B cell (primary cell): ENCODE measurements around the gene VEGFA. TPM values are rescaled to one million over a fixed set of nuclear protein-coding genes. Genes with fewer than 3 reads are reported as not detected.

Source experiments
- ATAC-seq: fragments of 200-7000 bp; cut with Tn5 transposase; one replicate; pipeline ENCODE4 v1.10.0; 2021; ENCODE audit warnings: low read depth, mild to moderate bottlenecking, moderate number of reproducible peaks, moderate library complexity
- CTCF ChIA-PET: fragments of 350-600 bp; sonication (Branson Sonifier 250); formaldehyde crosslinking; loops from one replicate; lab custom pipeline; 2021; ENCODE audit warnings: antibody characterized with exemption, inconsistent platforms; lab: Charles Lee
- POLR2A ChIA-PET: fragments of 350-600 bp; sonication (Branson Sonifier 250); formaldehyde crosslinking; loops from one replicate; lab custom pipeline; 2021; ENCODE audit warnings: antibody characterized with exemption; lab: Charles Lee
- DNase-seq: peaks from one replicate; pipeline ENCODE4 v3.0.0; 2013
- H2AFZ ChIP-seq: 2 replicates; pipeline ENCODE4 v1.6.1; 2012; ENCODE audit warnings: mild to moderate bottlenecking, low read depth, low read length; ENCODE audit not compliant: insufficient read depth, poor library complexity, severe bottlenecking
- H3K27ac ChIP-seq, 2 donors: 1 replicate in 1 of 2; 2 replicates in 1 of 2; pipeline ENCODE4 v1.5.1; 2012 to 2013; ENCODE audit warnings: low read length in 2 of 2, mild to moderate bottlenecking in 2 of 2, moderate library complexity in 1 of 2
- H3K27me3 ChIP-seq, 4 experiments: fragments of 200-600 bp in 1 of 4; sonication (generic) in 1 of 4; replicated peaks in 1 of 4; 1 replicate in 2 of 4; 2 replicates in 2 of 4; pipeline versions ENCODE4 v1.6.1 to v1.7.0; 2013 to 2016; ENCODE audit warnings: low read length in 3 of 4, mild to moderate bottlenecking in 2 of 4, mixed read lengths in 1 of 4, moderate library complexity in 1 of 4; ENCODE audit not compliant: insufficient read depth in 4 of 4, control insufficient read depth in 3 of 4; ENCODE audit errors: control extremely low read depth in 1 of 4
- H3K36me3 ChIP-seq, 2 experiments: replicated peaks in 1 of 2; 1 replicate in 1 of 2; 2 replicates in 1 of 2; pipeline versions ENCODE4 v1.6.1 to v1.7.1; 2013; ENCODE audit warnings: low read length in 1 of 2; ENCODE audit not compliant: insufficient read depth in 2 of 2, control insufficient read depth in 1 of 2; ENCODE audit errors: control extremely low read depth in 1 of 2, extremely low read depth in 1 of 2
- H3K4me1 ChIP-seq, 2 donors: fragments of 200-600 bp in 1 of 2; sonication (generic) in 1 of 2; 1 replicate in 1 of 2; 2 replicates in 1 of 2; pipeline versions ENCODE4 v1.5.1 to v1.6.1; 2013 to 2017; ENCODE audit warnings: low read length in 2 of 2; ENCODE audit not compliant: control insufficient read depth in 2 of 2, insufficient read depth in 2 of 2
- H3K4me2 ChIP-seq: replicated peaks from 2 replicates; pipeline ENCODE3; 2012; ENCODE audit warnings: mild to moderate bottlenecking, low read depth, low read length; ENCODE audit not compliant: poor library complexity, severe bottlenecking
- H3K4me3 ChIP-seq, 5 experiments: fragments of 200-600 bp in 1 of 5; sonication (generic) in 1 of 5; 1 replicate in 3 of 5; 2 replicates in 2 of 5; pipeline versions ENCODE4 v1.5.1 to v1.7.0; 2011 to 2016; ENCODE audit warnings: low read length in 4 of 5, mild to moderate bottlenecking in 4 of 5, low read depth in 2 of 5, control low read depth in 1 of 5, moderate library complexity in 1 of 5; ENCODE audit not compliant: insufficient read depth in 1 of 5; ENCODE audit errors: control extremely low read depth in 1 of 5, extremely low read depth in 1 of 5
- H3K79me2 ChIP-seq: fragments of 200-600 bp; sonication (generic); one replicate; pipeline ENCODE4 v1.6.0; 2016; ENCODE audit warnings: low read length; ENCODE audit not compliant: control insufficient read depth, insufficient read depth
- H3K9ac ChIP-seq: fragments of 200-600 bp; sonication (generic); 2 replicates; pipeline ENCODE4 v1.6.1; 2017; ENCODE audit warnings: mild to moderate bottlenecking, low read length, moderate library complexity
- H3K9me3 ChIP-seq, 3 donors: one replicate each; pipeline versions ENCODE4 v1.6.1 to v1.7.1; 2013; ENCODE audit warnings: low read length in 2 of 3; ENCODE audit not compliant: control insufficient read depth in 2 of 3, insufficient read depth in 1 of 3; ENCODE audit errors: control extremely low read depth in 1 of 3
- H4K20me1 ChIP-seq: 2 replicates; pipeline ENCODE4 v1.6.0; 2012; ENCODE audit warnings: mild to moderate bottlenecking, low read length; ENCODE audit not compliant: insufficient read depth, control insufficient read depth, poor library complexity, severe bottlenecking
- H3K27ac Mint-ChIP-seq: one replicate; pipeline ENCODE4 v1.8.0; 2021; ENCODE audit warnings: mixed read lengths
- H3K27me3 Mint-ChIP-seq: one replicate; pipeline ENCODE4 v1.8.0; 2021; ENCODE audit warnings: mixed read lengths
- H3K4me1 Mint-ChIP-seq: one replicate; pipeline ENCODE4 v1.8.0; 2021; ENCODE audit warnings: mixed read lengths
- H3K4me3 Mint-ChIP-seq: one replicate; pipeline ENCODE4 v1.8.0; 2021; ENCODE audit warnings: mixed read lengths
- H3K9me3 Mint-ChIP-seq: one replicate; pipeline ENCODE4 v1.8.0; 2022; ENCODE audit warnings: mixed read lengths; ENCODE audit not compliant: insufficient read depth
- CTCF ChIP-seq: fragments of 200-600 bp; IDR thresholded peaks from one replicate; pipeline ENCODE4 v1.8.0; 2022; ENCODE audit warnings: antibody characterized with exemption, mild to moderate bottlenecking
- EZH2 ChIP-seq: IDR thresholded peaks from 2 replicates; pipeline ENCODE4 v1.6.1; 2012; ENCODE audit warnings: borderline replicate concordance, low read depth, mild to moderate bottlenecking, moderate library complexity, low read length; ENCODE audit not compliant: insufficient read depth, poor library complexity, severe bottlenecking
- WGBS: methylation state at CpG from one replicate; pipeline ENCODE4 v1.1.5; 2013; ENCODE audit warnings: missing lambda C conversion rate; ENCODE audit not compliant: insufficient coverage; 5-methylcytosine and 5-hydroxymethylcytosine counted together
- intact Hi-C: fragments of 100-400 bp; cut with micrococcal nuclease; formaldehyde crosslinking; loops from one replicate; pipeline ENCODE4 v1.10.0; 2022
- polyA plus RNA-seq: library from polyadenylated mRNA; depleted of rRNA; stranded (reverse); fragments of >200 nt; gene quantifications from 2 replicates; pipeline ENCODE4 v1.2.3, GENCODE V29; 2012
- total RNA-seq, 2 donors: library from RNA; stranded (reverse); fragments of 120-200 nt in 1 of 2; gene quantifications; 1 replicate in 1 of 2; 2 replicates in 1 of 2; pipeline versions ENCODE4 v1.2.3 to v1.2.4, GENCODE V29; 2013 to 2022

VEGFA gene
- total and polyA plus RNA-seq, 2 donors (not counting 1 experiment from before 2014, with no cell fraction given) = 3.9 to 6.4 TPM

- Mint-ChIP-seq H3K9me3 (no peaks in the 10 kb centered on the region), H3K27me3 (peaks cover 13% of the 10 kb centered on the region), H3K27ac (no peak overlapping the region), H3K4me1 (no peaks in the 10 kb centered on the region), H3K4me3 (no peak overlapping the region)
- H4K20me1 ChIP-seq = no peaks in the 10 kb centered on the region
- H2AFZ ChIP-seq = no peak overlapping the region
- H3K4me1 ChIP-seq = no peaks in the 10 kb centered on the region
- peaks cover 0 to 2% (median 0%) of the 10 kb centered on the region in 4 experiments for H3K27me3 ChIP-seq
- POLR2A ChIA-PET = no interaction called here
- no peaks in the 10 kb centered on the region for H3K9me3 ChIP-seq
- intact Hi-C loops = no loop called here
- H3K79me2 ChIP-seq = no peaks in the 10 kb centered on the region
- H3K27ac ChIP-seq = no peak overlapping the region
- 48% methylated on average over 7 of the region's 8 CpGs for WGBS
- CTCF ChIA-PET = no interaction called here
- H3K36me3 ChIP-seq = no peaks in the 10 kb centered on the region
- no peak overlapping the region for H3K9ac ChIP-seq
- H3K4me2 ChIP-seq = no peak overlapping the region
- TF ChIP-seq CTCF (no peak), EZH2 (no peak)
- H3K4me3 ChIP-seq = no peak overlapping the region
- DNase-seq (no peak), ATAC-seq (no peak)
These were observed 43.0 kb downstream of the VEGFA start for GRCh38 chr6:43812850-43813578.

- Mint-ChIP-seq H3K27ac (no peak overlapping the region), H3K4me3 (no peak overlapping the region), H3K4me1 (no peaks in the 10 kb centered on the region), H3K9me3 (no peaks in the 10 kb centered on the region), H3K27me3 (peaks cover 11% of the 10 kb centered on the region)
- 100% methylated on average over 1 of the region's 1 CpG for WGBS
- DNase-seq = no peak
- H3K36me3 ChIP-seq = no peaks in the 10 kb centered on the region
- H3K4me2 ChIP-seq = no peak overlapping the region
- no peak overlapping the region for H3K27ac ChIP-seq
- H3K9ac ChIP-seq = no peak overlapping the region
- no peak overlapping the region for H2AFZ ChIP-seq
- intact Hi-C loops = no loop called here
- peaks cover 0 to 2% (median 0%) of the 10 kb centered on the region in 4 experiments for H3K27me3 ChIP-seq
- no peak for TF ChIP-seq EZH2
- no peak for TF ChIP-seq CTCF
- H4K20me1 ChIP-seq = no peaks in the 10 kb centered on the region
- no peak overlapping the region for H3K4me3 ChIP-seq
- ATAC-seq = no peak
- ChIA-PET CTCF (no interaction called here), POLR2A (no interaction called here)
- H3K79me2 ChIP-seq = no peaks in the 10 kb centered on the region
- no peaks in the 10 kb centered on the region for H3K9me3 ChIP-seq
- no peaks in the 10 kb centered on the region for H3K4me1 ChIP-seq
These were observed 44.1 kb downstream of the VEGFA start for GRCh38 chr6:43814111-43814510.
